GM12872 (cell line): ENCODE measurements around the gene SPRTN.

ENCODE experiments used
- CTCF ChIP-seq: IDR thresholded peaks from 3 replicates; pipeline ENCODE4 v1.5.1; 2011; ENCODE audit warnings: low read depth, mild to moderate bottlenecking, low read length, moderate library complexity; ENCODE audit not compliant: insufficient read depth

The SPRTN gene

GRCh38 chr1:231351816-231352215 lies 13.7 kb downstream of the SPRTN start:
- no peak for TF ChIP-seq CTCF

GRCh38 chr1:231353086-231353485 lies 15.0 kb downstream of the SPRTN start:
- no peak for TF ChIP-seq CTCF

- no peak for TF ChIP-seq CTCF
Measured at GRCh38 chr1:231354330-231355020, 16.4 kb downstream of the SPRTN start.

GRCh38 chr1:231355171-231355570 lies 17.1 kb downstream of the SPRTN start:
- no peak for TF ChIP-seq CTCF

GRCh38 chr1:231357187-231357772 lies 19.2 kb downstream of the SPRTN start:
- no peak for TF ChIP-seq CTCF

GRCh38 chr1:231357831-231358354 lies 19.8 kb downstream of the SPRTN start:
- peak; percentile 69 for TF ChIP-seq CTCF

GRCh38 chr1:231359113-231359512 lies 21.0 kb downstream of the SPRTN start:
- TF ChIP-seq CTCF, result no peak
